Stimulated activated naive B cell treated with anti-CD40 and anti-IgM and Interleukin-4, amounts not matched to agents 10 μg/mL and 1 μg/mL and 100 μg/mL, for 72 hours (primary cell): ENCODE data around the gene PPM1A.

Source experiments
- ATAC-seq, 2 donors: fragments of 150-1000 bp; cut with Tn5 transposase; replicated peaks; 2 replicates each; pipeline ENCODE4 v1.10.0; 2021; ENCODE audit warnings: moderate library complexity in 1 of 2
- DNase-seq: peaks from one replicate; pipeline ENCODE4 v3.0.0; 2021
- H3K27ac Mint-ChIP-seq: one replicate; pipeline ENCODE4 v1.8.0; 2022; ENCODE audit warnings: mild to moderate bottlenecking, mixed read lengths
- H3K27me3 Mint-ChIP-seq, 2 donors: one replicate each; pipeline ENCODE4 v1.8.0; 2022; ENCODE audit warnings: mixed read lengths in 2 of 2
- H3K36me3 Mint-ChIP-seq, 2 donors: one replicate each; pipeline ENCODE4 v1.8.0; 2022; ENCODE audit warnings: mixed read lengths in 2 of 2, mild to moderate bottlenecking in 1 of 2
- H3K4me1 Mint-ChIP-seq, 2 donors: one replicate each; pipeline ENCODE4 v1.8.0; 2022; ENCODE audit warnings: mixed read lengths in 2 of 2, mild to moderate bottlenecking in 1 of 2
- H3K4me3 Mint-ChIP-seq, 2 donors: one replicate each; pipeline ENCODE4 v1.8.0; 2022; ENCODE audit warnings: mild to moderate bottlenecking in 2 of 2, mixed read lengths in 2 of 2, moderate library complexity in 1 of 2
- H3K9me3 Mint-ChIP-seq, 2 donors: one replicate each; pipeline ENCODE4 v1.8.0; 2022; ENCODE audit warnings: mixed read lengths in 2 of 2, mild to moderate bottlenecking in 1 of 2

The PPM1A gene

DNA sequence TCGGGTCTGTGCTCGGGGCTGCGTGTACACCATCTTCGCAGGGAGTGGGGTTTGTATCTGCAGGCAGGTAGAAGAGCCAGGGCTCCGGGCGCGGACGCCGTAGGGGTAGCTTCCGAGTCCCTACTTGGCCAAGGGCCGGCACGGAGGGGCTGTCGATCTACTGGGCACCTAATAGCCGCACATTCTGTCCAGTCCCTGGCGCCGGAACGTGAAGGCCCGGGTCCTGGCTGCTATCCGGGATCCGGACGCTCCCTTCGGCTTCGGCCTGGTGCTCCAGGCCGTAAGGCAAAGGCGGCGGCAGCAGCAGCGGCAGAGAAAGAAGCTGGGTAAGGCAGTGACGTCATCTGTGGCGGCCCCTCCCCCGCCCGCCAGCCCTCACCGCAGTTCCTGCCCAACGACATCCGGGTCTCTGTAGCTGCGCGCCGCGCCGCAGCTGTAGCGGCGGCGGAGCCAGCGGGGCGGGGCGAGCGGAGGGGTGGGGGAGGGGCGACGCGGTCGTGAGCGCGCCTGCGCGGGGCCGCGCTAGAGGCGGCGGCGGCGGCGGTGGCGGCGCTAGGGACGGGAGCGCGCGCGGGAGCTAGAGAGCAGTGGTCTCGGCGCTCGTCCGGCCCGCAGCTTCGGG, at the start of gene PPM1A:
Gene PPM1A, plus strand, starts transcription at position 525 of the 622 bp plus-strand sequence. CDS start 33,483 bp downstream, outside the sequence.
- Mint-ChIP-seq H3K27ac (peak within 1 kb of the TSS; percentile 100), H3K4me1 (peaks cover 16 to 46% of the 10 kb centered on the region in 2 donors), H3K36me3 (peaks cover 8% of the 10 kb centered on the region in 2 donors), H3K4me3 (peak within 1 kb of the TSS; percentile 96 to 97), H3K9me3 (no peaks in the 10 kb centered on the region), H3K27me3 (no peaks in the 10 kb centered on the region)
- peak; percentile 79 to 83 for ATAC-seq
- DNase-seq: peak; percentile 91

DNA sequence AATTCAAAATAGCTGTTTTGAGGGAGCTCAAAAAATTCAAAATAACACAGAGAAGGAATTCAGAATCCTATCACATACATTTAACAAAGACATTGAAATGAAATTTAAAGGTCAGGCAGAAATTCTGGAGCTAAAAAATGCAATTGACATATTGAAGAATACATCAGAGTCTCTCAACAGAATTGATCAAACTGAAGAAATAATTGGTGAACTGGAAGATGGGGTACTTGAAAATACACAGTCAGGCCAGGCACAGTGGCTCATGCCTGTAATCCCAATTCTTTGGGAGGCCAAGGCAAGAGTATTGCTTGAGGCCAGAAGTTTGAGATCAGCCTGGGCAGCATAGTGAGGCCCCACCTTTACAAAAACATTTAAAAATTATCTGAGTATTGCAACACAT, 49.7 kb upstream of the PPM1A start:
- H3K27me3 Mint-ChIP-seq: peaks cover 20 to 52% of the 10 kb centered on the region in 2 donors
- peaks cover 7 to 13% of the 10 kb centered on the region in 2 donors for H3K36me3 Mint-ChIP-seq
- peaks cover 14 to 20% of the 10 kb centered on the region in 2 donors for H3K9me3 Mint-ChIP-seq
- no peak for DNase-seq
- H3K4me1 Mint-ChIP-seq: peaks cover 0 to 4% of the 10 kb centered on the region in 2 donors
- H3K4me3 Mint-ChIP-seq: no peak overlapping the region
- ATAC-seq: no peak
- H3K27ac Mint-ChIP-seq: no peak overlapping the region

DNA sequence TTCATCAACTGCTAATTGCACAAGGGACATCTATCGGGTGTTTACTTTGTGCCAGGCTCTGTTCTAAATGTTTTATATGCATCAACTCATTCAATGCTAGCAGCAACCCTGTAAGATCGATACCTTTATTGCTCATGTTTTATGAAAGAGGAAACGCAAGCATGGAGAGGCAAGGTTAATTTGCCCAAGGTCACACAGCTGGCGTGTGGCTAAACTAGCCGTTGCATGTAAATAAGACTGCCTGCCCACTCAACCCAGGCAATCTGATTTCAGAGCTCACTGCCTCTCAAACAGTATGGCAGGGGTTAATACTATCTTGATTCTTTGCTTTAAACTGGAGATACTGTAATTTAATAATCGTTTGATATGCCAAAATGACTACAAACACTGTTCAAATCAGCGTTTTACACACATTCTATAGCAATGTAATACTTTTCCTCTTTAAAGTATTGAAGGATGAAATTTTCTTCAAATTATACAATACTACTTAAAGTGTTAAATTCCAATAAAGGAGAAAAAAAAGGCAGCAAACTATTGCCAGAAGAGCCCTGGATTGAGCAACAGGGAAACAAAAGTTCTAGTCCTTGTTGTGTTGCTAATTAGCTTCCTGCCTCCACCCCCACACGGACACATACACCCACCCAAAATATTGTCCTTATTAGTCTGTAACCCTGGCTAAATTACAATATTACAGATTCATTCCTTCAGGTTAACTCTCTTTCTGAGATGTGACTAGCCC, 44.7 kb upstream of the PPM1A start:
- H3K4me1 Mint-ChIP-seq: peaks cover 0 to 12% of the 10 kb centered on the region in 2 donors
- peak; percentile 56 to 72 for ATAC-seq
- no peak overlapping the region for H3K27ac Mint-ChIP-seq
- no peak overlapping the region for H3K4me3 Mint-ChIP-seq
- peaks cover 26 to 60% of the 10 kb centered on the region in 2 donors for H3K27me3 Mint-ChIP-seq
- peaks cover 4 to 5% of the 10 kb centered on the region in 2 donors for H3K36me3 Mint-ChIP-seq
- H3K9me3 Mint-ChIP-seq: peaks cover 7 to 9% of the 10 kb centered on the region in 2 donors
- no peak for DNase-seq

DNA sequence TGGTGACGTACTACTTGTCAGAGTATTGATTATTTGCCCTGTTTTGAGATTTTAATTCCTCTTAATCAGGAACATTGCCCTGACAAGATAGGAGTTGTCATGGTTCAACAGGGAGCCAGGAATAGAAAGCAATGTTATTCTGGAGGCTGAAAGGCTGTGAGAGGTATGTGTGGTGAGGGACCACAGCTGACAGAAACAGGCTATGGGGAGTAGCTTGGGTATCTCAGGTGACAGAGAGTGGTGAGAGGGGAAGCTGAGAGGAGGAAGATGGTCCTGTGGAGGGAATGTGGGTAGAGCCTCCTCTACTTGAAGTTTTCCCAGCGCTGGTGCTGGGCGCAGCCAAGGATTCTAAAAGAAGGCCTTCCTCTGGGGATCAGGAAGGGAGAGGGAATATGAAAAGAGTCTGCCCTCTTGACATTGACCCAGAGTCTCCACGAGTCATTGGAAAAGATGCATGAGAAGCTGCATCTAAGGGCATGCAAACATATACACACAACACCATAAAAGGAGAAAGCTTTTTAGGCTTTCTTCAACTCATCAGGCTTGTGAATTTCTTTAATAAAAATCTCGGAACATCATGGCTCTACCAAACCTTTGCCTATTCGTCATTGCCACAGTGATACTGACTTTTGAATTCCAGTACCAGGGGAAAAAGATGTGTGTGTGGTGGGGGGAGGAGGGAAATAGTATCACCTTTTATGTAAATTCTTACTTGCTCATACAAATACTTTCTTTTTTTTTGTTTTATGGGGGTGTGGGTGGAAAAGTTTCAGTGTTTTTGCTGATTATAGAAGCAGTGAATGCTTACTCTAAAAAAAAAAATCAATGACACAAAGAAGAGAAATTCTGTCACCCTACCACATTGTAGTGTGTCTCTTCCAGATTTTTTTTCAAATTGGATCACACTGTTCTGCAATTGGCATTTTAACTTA, 43.9 kb upstream of the PPM1A start:
- Mint-ChIP-seq H3K4me3 (no peak overlapping the region), H3K9me3 (peaks cover under 1 to 6% of the 10 kb centered on the region in 2 donors), H3K27ac (no peak overlapping the region), H3K4me1 (peaks cover 0 to 12% of the 10 kb centered on the region in 2 donors), H3K27me3 (peaks cover 26 to 57% of the 10 kb centered on the region in 2 donors), H3K36me3 (no peaks in the 10 kb centered on the region)
- no peak for DNase-seq
- ATAC-seq: no peak

GRCh38 chr14:60206249-60206670, 42.8 kb upstream of the PPM1A start:
- no peak for ATAC-seq
- H3K9me3 Mint-ChIP-seq: peaks cover 0 to 7% of the 10 kb centered on the region in 2 donors
- no peak for DNase-seq
- no peaks in the 10 kb centered on the region for H3K36me3 Mint-ChIP-seq
- H3K4me3 Mint-ChIP-seq: no peak overlapping the region
- peaks cover 0 to 12% of the 10 kb centered on the region in 2 donors for H3K4me1 Mint-ChIP-seq
- peaks cover 32 to 58% of the 10 kb centered on the region in 2 donors for H3K27me3 Mint-ChIP-seq
- H3K27ac Mint-ChIP-seq: no peak overlapping the region

DNA sequence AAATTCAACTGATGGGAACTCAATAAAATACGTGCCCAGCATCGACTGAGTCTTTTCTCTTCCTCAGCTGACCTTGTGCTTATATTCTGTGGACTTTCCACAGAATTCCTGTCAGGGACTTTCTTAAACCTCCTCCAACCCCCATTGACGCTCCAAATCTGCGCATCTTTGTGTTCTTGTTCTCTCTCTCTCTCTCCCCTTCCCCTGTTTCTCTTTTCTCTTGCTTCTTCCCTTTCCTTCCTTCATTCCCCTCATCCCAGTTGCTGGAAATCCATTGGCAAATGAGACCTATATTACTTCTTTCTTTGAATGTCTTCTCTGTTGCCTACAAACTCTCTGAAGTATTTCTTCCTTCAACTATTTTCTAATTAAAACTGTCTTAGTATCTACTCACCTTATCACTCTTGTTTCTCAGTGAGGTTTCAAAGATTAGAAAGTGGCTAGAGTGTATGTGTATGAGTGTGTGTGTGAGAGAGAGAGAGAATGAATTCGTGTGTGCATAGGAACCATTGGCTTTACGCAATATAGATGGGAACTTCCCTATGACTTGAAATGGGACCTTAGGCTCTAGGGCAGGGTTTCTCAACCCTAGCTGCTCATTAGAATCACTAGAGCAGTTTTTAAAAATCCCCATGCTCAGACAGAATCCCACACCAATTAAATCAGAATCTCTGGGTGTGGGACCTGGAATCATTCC, 42.0 kb upstream of the PPM1A start:
- peaks cover 0 to 3% of the 10 kb centered on the region in 2 donors for H3K9me3 Mint-ChIP-seq
- no peaks in the 10 kb centered on the region for H3K36me3 Mint-ChIP-seq
- ATAC-seq (peak in 1 of 2 donors; percentile 79), DNase-seq (no peak)
- no peak overlapping the region for H3K27ac Mint-ChIP-seq
- peaks cover 0 to 12% of the 10 kb centered on the region in 2 donors for H3K4me1 Mint-ChIP-seq
- no peak overlapping the region for H3K4me3 Mint-ChIP-seq
- H3K27me3 Mint-ChIP-seq: peaks cover 33 to 54% of the 10 kb centered on the region in 2 donors

DNA sequence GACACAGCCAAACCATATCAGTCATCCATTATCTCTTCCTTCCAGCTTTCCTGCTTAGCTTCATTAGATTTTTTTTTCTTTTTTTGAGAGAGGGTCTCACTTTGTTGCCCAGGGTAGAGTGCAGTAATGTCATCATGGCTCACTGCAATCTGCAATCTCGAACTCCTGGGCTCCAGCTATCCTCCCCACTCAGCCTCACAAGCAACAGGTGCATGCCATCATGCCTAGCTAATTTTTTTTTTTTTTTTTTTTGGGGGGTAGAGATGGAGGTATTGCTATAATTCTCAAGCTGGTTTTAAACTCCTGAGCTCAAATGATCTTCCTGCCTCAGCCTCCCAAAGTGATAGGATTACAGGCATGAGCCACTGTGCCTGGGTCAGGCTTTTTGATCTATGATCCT, 38.3 kb upstream of the PPM1A start:
- DNase-seq (no peak), ATAC-seq (no peak)
- H3K9me3 Mint-ChIP-seq: peaks cover 0 to 3% of the 10 kb centered on the region in 2 donors
- H3K4me3 Mint-ChIP-seq: no peak overlapping the region
- H3K4me1 Mint-ChIP-seq: peaks cover 4 to 7% of the 10 kb centered on the region in 2 donors
- no peaks in the 10 kb centered on the region for H3K36me3 Mint-ChIP-seq
- peaks cover 26 to 35% of the 10 kb centered on the region in 2 donors for H3K27me3 Mint-ChIP-seq
- H3K27ac Mint-ChIP-seq: no peak overlapping the region

DNA sequence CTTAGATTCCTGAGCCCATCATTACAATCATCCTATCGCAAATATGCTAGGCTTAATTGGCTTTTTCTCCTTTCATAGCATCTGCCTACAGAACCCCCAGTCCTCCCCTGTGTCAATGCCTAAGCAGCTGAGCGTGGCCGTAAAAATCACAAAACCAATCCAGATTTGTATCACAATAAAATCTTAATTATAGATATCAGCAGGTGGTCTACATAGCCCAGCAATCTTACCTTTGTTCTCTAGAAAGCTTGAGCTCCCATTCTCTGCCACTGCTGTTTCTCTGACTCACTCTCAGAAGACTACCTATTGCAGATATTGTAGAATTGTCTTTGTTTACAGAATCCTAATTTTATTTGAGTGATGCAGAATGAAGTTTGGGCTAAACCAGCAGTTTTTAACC, 37.9 kb upstream of the PPM1A start:
- H3K4me1 Mint-ChIP-seq: peaks cover 4 to 7% of the 10 kb centered on the region in 2 donors
- H3K27ac Mint-ChIP-seq: no peak overlapping the region
- peaks cover 0 to 3% of the 10 kb centered on the region in 2 donors for H3K9me3 Mint-ChIP-seq
- no peak for ATAC-seq
- no peaks in the 10 kb centered on the region for H3K36me3 Mint-ChIP-seq
- H3K27me3 Mint-ChIP-seq: peaks cover 26 to 32% of the 10 kb centered on the region in 2 donors
- no peak overlapping the region for H3K4me3 Mint-ChIP-seq
- no peak for DNase-seq

- peaks cover 21 to 26% of the 10 kb centered on the region in 2 donors for H3K27me3 Mint-ChIP-seq
- no peak overlapping the region for H3K27ac Mint-ChIP-seq
- ATAC-seq (peak; percentile 54 to 83), DNase-seq (peak; percentile 23)
- H3K4me3 Mint-ChIP-seq: no peak overlapping the region
- H3K36me3 Mint-ChIP-seq: no peaks in the 10 kb centered on the region
- peaks cover 4 to 5% of the 10 kb centered on the region in 2 donors for H3K4me1 Mint-ChIP-seq
- peaks cover 0 to 3% of the 10 kb centered on the region in 2 donors for H3K9me3 Mint-ChIP-seq
Observed at GRCh38 chr14:60212503-60213371, 36.3 kb upstream of the PPM1A start.

DNA sequence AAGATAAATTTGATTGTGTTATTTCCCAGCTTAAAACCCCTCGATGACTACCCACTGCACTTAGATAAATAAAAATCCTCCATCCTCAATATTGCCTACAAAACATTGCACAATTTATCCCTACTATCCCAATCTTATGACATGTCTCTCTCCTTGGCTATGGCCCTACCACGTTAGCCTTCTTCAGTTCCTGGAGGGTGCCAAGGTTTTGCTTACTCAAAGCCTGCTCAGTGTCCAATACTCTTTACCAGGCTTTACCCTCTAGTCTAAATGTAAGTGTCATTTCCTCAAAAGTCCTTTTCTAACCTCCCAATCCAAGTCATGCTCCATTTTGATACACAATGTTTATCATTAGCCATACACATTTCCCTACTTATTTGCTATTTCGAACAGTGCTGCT, 35.0 kb upstream of the PPM1A start:
- H3K27ac Mint-ChIP-seq: no peak overlapping the region
- peaks cover 0 to 3% of the 10 kb centered on the region in 2 donors for H3K9me3 Mint-ChIP-seq
- H3K4me1 Mint-ChIP-seq: peaks cover 4 to 5% of the 10 kb centered on the region in 2 donors
- no peak for ATAC-seq
- H3K4me3 Mint-ChIP-seq: no peak overlapping the region
- DNase-seq: no peak
- H3K27me3 Mint-ChIP-seq: peaks cover 20 to 24% of the 10 kb centered on the region in 2 donors
- no peaks in the 10 kb centered on the region for H3K36me3 Mint-ChIP-seq

GRCh38 chr14:60214415-60215126, 34.5 kb upstream of the PPM1A start:
- Mint-ChIP-seq H3K27ac (no peak overlapping the region), H3K36me3 (no peaks in the 10 kb centered on the region), H3K9me3 (peaks cover 0 to 3% of the 10 kb centered on the region in 2 donors), H3K27me3 (peaks cover 14 to 19% of the 10 kb centered on the region in 2 donors), H3K4me1 (peaks cover 4 to 5% of the 10 kb centered on the region in 2 donors), H3K4me3 (no peak overlapping the region)
- ATAC-seq (no peak), DNase-seq (no peak)

GRCh38 chr14:60215127-60215444, 33.9 kb upstream of the PPM1A start:
- Mint-ChIP-seq H3K9me3 (peaks cover 0 to 1% of the 10 kb centered on the region in 2 donors), H3K27ac (no peak overlapping the region)

More at GRCh38 chr14:60215127-60215444, 33.9 kb upstream of the PPM1A start:
- H3K4me1 Mint-ChIP-seq: peaks cover 4 to 5% of the 10 kb centered on the region in 2 donors
- no peak overlapping the region for H3K4me3 Mint-ChIP-seq
- no peaks in the 10 kb centered on the region for H3K36me3 Mint-ChIP-seq
- DNase-seq: no peak
- peaks cover 11 to 17% of the 10 kb centered on the region in 2 donors for H3K27me3 Mint-ChIP-seq
- no peak for ATAC-seq
